WI38 (cell line): ENCODE measurements around the gene DOK4.
A peak's percentile ranks its signal among the peaks of the same experiment; 100 is the strongest.

ENCODE experiments used
- H3K4me3 ChIP-seq: 2 replicates; pipeline ENCODE4 v1.5.1; 2011; ENCODE audit warnings: low read depth, mild to moderate bottlenecking, control low read depth, low read length
- TF ChIP-seq, protein P1 (sequence below): IDR thresholded peaks from 2 replicates; pipeline ENCODE4 v1.5.1; 2012; ENCODE audit warnings: low read depth, mild to moderate bottlenecking, control low read depth, low read length

The DOK4 gene

GRCh38 chr16:57527610-57528360 lies 41.5 kb upstream of the DOK4 start:
- TF ChIP-seq, protein P1, sequence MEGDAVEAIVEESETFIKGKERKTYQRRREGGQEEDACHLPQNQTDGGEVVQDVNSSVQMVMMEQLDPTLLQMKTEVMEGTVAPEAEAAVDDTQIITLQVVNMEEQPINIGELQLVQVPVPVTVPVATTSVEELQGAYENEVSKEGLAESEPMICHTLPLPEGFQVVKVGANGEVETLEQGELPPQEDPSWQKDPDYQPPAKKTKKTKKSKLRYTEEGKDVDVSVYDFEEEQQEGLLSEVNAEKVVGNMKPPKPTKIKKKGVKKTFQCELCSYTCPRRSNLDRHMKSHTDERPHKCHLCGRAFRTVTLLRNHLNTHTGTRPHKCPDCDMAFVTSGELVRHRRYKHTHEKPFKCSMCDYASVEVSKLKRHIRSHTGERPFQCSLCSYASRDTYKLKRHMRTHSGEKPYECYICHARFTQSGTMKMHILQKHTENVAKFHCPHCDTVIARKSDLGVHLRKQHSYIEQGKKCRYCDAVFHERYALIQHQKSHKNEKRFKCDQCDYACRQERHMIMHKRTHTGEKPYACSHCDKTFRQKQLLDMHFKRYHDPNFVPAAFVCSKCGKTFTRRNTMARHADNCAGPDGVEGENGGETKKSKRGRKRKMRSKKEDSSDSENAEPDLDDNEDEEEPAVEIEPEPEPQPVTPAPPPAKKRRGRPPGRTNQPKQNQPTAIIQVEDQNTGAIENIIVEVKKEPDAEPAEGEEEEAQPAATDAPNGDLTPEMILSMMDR: no peak
- H3K4me3 ChIP-seq: no peak overlapping the region

DNA sequence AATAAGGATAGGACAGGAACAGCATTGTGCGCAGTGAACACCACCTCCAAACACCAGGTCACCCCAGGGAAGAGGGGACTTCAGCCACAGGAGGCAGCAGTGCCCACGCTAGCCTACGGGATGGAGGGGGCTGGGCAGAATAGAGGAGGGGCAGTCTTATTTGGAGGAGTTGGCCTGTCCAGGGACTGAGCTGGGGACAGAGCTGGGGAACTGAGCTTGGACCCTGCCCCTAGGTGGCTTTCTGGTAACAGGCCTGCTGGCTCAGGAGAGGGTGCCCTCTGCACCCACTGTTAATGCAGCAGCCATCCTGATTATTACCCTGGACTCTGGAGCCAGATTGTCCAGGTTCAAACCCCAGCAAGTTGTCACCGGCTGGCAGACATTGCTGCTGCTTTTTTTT lies 40.7 kb upstream of the DOK4 start:
- H3K4me3 ChIP-seq: no peak overlapping the region
- TF ChIP-seq, protein P1: no peak

DNA sequence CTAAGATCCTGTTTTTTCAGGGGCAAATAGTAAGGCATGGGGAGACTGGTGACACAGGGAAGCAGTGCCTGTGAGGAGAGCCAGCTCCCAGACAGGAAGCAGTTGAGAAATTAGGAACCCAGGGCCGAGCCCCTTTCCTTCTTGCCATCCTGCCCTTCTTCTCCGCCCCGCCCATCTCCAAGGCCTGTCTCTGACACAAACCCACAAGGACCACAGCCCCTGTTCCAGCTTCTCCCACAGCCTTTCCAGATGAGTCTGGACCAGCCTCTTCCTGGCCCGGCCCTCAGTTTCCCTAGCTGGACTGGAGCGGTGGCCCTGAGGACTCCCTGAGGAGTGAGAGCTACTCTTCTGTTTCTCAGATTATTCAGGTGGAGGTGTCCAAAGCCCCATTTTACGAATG lies 40.2 kb upstream of the DOK4 start:
- TF ChIP-seq, protein P1: no peak
- no peak overlapping the region for H3K4me3 ChIP-seq

DNA sequence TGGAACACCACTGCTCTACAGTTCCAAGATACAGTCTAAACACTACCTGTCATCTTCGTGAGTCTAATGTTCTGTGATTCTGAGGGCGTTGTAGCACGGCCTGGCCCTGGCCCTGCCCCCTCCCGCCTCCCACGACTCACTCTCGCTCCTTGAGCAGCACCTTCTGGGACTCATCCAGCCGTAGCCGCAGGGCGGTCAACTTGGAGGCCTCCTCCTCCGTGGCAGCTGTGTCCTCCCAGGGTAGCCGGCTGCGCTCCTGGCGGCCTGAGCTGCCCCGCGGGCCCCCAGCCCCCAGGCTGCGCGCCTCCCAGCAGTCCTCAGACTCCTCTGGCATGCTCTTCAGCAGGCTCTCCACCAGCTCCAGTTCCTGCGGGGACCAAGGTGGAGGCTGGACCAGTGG lies 39.5 kb upstream of the DOK4 start:
- TF ChIP-seq, protein P1: no peak
- no peak overlapping the region for H3K4me3 ChIP-seq

- TF ChIP-seq, protein P1: no peak
- H3K4me3 ChIP-seq: no peak overlapping the region
Measured at GRCh38 chr16:57522960-57523359, 36.7 kb upstream of the DOK4 start.

- TF ChIP-seq, protein P1: peak; percentile 96
- no peak overlapping the region for H3K4me3 ChIP-seq
Measured at GRCh38 chr16:57519796-57520360, 33.6 kb upstream of the DOK4 start.

GRCh38 chr16:57518922-57519321 lies 32.6 kb upstream of the DOK4 start:
- TF ChIP-seq, protein P1: no peak
- no peak overlapping the region for H3K4me3 ChIP-seq
